Brain microvascular endothelial cell (primary cell): Measurements from ENCODE around the gene SNX10.

ENCODE experiments used
- DNase-seq: peaks from one replicate; pipeline ENCODE4 v3.0.0-alpha.2; 2020
- H3K27ac ChIP-seq: fragments of 250-450 bp; sonication (Bioruptor Pico); 2 replicates; pipeline ENCODE4 v1.5.1; 2020; ENCODE audit warnings: mild to moderate bottlenecking, moderate library complexity
- H3K27me3 ChIP-seq: fragments of 250-450 bp; sonication (Bioruptor Pico); replicated peaks from 2 replicates; pipeline ENCODE4 v1.5.1; 2020; ENCODE audit warnings: mild to moderate bottlenecking
- H3K36me3 ChIP-seq: fragments of 250-450 bp; sonication (Bioruptor Pico); replicated peaks from 2 replicates; pipeline ENCODE4 v1.5.1; 2020; ENCODE audit warnings: mild to moderate bottlenecking
- H3K4me3 ChIP-seq: 2 replicates; pipeline ENCODE4 v1.5.1; 2011; ENCODE audit warnings: low read depth, mild to moderate bottlenecking, control low read depth, low read length, moderate library complexity
- in situ Hi-C: cut with HindIII; loops from 2 replicates; pipeline ENCODE4 v1.10.0; 2017; ENCODE audit warnings: low sequenced_read_pairs, low pct_ligation_motif_present
- TF ChIP-seq, protein P1 (sequence below): IDR thresholded peaks from 2 replicates; pipeline ENCODE4 v1.5.1; 2011; ENCODE audit warnings: low read depth, mild to moderate bottlenecking, moderate library complexity, low read length, control low read depth, inconsistent platforms; ENCODE audit errors: missing control alignments

The SNX10 gene

DNA sequence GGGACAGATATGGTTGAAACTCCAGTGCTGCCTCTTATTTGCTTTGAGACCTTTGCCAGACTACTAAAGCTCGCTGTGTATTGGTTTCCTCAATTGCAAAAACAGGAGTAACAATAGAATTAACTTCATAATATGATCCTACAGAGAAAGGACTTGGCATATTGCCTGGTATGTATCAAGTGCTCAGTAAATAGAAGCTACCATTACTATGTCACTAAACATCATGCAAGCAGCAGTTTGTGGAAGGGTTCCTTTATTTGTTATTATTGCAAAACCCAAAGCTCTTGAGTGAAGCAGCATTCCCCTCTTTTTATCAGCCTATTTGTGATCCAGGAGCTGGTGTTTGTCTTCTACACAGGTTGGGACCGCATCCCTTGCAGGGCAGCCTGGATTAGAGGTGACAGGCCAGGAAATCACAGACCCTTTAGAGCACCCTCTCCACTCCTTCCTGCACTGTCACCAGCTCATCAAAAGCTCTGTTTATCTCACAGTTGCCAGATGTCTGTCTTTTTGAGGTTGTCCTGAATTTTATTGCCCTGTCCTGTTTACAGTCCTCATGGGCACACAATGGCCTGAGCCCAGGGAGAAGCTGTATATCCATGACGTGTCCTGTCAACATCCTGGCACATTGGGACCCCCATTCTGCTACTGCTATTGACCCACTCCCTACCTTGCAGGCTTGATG, 121.5 kb downstream of the SNX10 start:
- Histone ChIP-seq H3K27me3 (no peaks in the 10 kb centered on the region), H3K36me3 (no peaks in the 10 kb centered on the region), H3K27ac (no peak overlapping the region), H3K4me3 (no peak overlapping the region)
- in situ Hi-C loops: no loop called here
- no peak for DNase-seq
- TF ChIP-seq, protein P1, sequence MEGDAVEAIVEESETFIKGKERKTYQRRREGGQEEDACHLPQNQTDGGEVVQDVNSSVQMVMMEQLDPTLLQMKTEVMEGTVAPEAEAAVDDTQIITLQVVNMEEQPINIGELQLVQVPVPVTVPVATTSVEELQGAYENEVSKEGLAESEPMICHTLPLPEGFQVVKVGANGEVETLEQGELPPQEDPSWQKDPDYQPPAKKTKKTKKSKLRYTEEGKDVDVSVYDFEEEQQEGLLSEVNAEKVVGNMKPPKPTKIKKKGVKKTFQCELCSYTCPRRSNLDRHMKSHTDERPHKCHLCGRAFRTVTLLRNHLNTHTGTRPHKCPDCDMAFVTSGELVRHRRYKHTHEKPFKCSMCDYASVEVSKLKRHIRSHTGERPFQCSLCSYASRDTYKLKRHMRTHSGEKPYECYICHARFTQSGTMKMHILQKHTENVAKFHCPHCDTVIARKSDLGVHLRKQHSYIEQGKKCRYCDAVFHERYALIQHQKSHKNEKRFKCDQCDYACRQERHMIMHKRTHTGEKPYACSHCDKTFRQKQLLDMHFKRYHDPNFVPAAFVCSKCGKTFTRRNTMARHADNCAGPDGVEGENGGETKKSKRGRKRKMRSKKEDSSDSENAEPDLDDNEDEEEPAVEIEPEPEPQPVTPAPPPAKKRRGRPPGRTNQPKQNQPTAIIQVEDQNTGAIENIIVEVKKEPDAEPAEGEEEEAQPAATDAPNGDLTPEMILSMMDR: no peak

DNA sequence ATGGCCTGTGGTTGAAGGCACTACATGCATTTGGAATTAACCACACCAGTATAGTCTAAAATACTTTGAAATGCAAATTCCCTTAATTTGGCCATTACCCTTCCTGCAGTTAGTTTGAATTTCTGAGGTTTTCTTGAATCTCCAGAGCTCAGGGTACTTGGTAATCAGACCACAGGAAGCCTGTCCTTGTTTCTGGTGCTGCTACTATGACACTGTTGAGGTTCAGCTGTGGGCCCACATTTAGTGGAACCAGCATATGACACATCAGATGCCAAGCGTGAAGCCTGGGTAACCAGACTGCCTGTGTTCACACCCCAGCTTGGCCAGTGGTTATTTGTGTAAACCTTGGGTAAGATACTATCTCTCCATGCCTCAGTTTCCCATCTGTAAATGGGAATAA, 124.3 kb downstream of the SNX10 start:
- no peak for DNase-seq
- no peaks in the 10 kb centered on the region for H3K36me3 ChIP-seq
- in situ Hi-C loops: no loop called here
- no peaks in the 10 kb centered on the region for H3K27me3 ChIP-seq
- H3K27ac ChIP-seq: no peak overlapping the region
- H3K4me3 ChIP-seq: no peak overlapping the region
- TF ChIP-seq, protein P1: no peak

DNA sequence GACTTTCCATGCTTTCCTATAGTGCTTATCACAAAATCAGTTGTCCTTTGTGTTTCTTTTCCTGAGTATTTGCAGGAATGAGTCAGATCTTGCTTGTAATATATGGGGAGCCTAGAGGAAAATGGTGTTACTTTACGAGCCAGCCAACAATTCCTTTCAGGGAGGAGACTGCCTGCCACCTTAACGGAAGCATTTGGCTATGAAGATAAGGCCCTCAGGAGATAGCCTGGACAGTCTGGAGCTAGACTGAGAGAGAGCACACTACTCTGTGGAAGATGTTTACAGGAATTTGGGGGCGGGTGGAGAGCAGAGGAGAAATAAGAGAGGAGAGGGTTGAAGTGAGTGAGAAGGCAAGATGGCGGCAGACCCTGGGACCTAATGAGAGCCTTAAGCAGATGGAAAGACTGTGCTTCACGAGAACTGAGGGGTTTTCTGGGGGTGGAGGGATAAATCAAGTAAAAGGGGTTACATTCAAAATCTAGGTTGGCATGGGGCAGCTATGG, 126.3 kb downstream of the SNX10 start:
- Histone ChIP-seq H3K36me3 (no peaks in the 10 kb centered on the region), H3K27me3 (no peaks in the 10 kb centered on the region), H3K4me3 (no peak overlapping the region), H3K27ac (no peak overlapping the region)
- TF ChIP-seq, protein P1: no peak
- no peak for DNase-seq
- in situ Hi-C loops: no loop called here

DNA sequence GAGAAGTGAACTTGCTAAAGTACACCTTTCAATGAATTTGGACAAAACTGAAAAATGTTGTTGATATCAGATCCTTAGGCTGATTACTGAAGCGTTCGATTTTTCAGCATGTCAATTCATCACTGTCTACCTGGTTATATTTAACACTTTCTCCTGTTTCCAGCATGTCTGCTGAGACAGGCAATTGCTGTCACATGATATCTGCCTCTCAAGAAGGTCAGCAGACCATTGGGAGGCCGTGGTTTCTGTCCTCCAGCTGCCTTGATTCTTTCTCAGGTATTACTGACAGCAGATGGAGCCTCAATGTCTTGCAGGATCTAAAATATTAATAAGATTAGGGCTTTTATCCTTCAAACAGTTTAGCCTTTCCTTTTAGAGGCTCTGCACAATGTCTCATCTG, 127.5 kb downstream of the SNX10 start:
- H3K27me3 ChIP-seq: no peaks in the 10 kb centered on the region
- H3K4me3 ChIP-seq: no peak overlapping the region
- in situ Hi-C loops: no loop called here
- H3K27ac ChIP-seq: no peak overlapping the region
- H3K36me3 ChIP-seq: no peaks in the 10 kb centered on the region
- no peak for DNase-seq
- TF ChIP-seq, protein P1: no peak

DNA sequence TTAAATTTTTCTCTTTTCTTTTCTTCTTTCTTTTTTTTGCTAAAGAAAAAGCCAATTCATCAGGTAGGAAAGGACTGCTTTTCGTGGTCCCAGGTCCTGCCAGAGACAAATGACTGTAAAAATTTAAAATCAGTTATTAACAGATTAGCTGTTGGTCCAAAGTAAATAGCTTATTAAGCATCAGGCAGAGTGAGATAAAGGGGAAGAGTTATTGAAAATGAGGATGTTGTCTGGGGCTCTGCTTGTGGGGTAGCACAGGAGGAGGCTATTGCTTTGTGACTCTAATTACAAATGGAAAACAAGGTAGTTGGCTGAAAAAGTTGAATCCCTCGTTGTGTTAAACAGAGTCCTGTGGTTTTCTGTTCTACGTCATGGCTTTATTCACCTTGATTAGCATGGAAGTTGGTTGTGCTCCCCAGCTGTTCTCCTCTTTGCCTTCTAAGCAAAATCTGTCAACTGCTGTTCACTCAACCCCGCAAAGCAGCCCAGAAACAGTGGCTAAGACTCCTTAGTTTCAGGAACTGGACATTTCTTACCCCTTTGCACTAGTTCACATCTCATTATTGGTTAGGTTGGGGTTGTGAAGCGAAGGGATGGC, 128.9 kb downstream of the SNX10 start:
- in situ Hi-C loops: no loop called here
- Histone ChIP-seq H3K27me3 (no peaks in the 10 kb centered on the region), H3K27ac (no peak overlapping the region), H3K4me3 (no peak overlapping the region), H3K36me3 (no peaks in the 10 kb centered on the region)
- DNase-seq: no peak
- TF ChIP-seq, protein P1: no peak

DNA sequence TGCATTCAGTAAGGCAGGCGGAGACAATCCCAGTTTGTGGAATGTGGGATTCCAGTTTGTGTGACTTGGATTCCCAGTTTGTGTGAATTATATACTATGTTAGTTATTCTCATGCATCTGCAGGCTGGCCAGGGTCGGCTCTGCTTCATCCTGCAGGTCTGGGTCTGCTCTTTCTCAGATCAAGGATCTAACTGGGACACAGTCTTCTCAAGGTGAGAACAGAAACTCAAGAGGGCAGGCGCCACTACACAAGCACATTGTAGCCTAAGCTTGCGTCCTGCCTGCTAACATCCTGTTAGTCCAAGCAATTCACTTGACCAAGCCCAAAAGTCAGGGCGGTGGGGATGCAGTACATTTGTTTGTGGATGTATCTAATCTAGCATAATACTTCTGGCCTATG, 131.1 kb downstream of the SNX10 start:
- in situ Hi-C loops: no loop called here
- TF ChIP-seq, protein P1: no peak
- no peaks in the 10 kb centered on the region for H3K27me3 ChIP-seq

More for the DNA sequence above, 131.1 kb downstream of the SNX10 start:
- Histone ChIP-seq H3K27ac (no peak overlapping the region), H3K36me3 (no peaks in the 10 kb centered on the region), H3K4me3 (no peak overlapping the region)
- no peak for DNase-seq
